Upper lobe of right lung (tissue), 1 donor: Measurements from ENCODE around the gene AZIN2. TPM values are rescaled to one million over a fixed set of nuclear protein-coding genes. Genes with fewer than 3 reads are reported as not detected.

Source experiments
- ATAC-seq: fragments of 200-7000 bp; cut with Tn5 transposase; one replicate; pipeline ENCODE4 v1.9.1; 2020; ENCODE audit warnings: mild to moderate bottlenecking, moderate library complexity
- DNase-seq: peaks from one replicate; pipeline ENCODE4 v3.0.0-alpha.2; 2020
- H3K27ac ChIP-seq: fragments of 200-600 bp; one replicate; pipeline ENCODE4 v1.8.0; 2022
- H3K27me3 ChIP-seq: fragments of 200-600 bp; one replicate; pipeline ENCODE4 v1.8.0; 2022; ENCODE audit warnings: mild to moderate bottlenecking
- H3K36me3 ChIP-seq: fragments of 200-600 bp; one replicate; pipeline ENCODE4 v1.8.0; 2022
- H3K4me1 ChIP-seq: fragments of 200-600 bp; one replicate; pipeline ENCODE4 v1.8.0; 2022
- H3K4me3 ChIP-seq: fragments of 200-600 bp; one replicate; pipeline ENCODE4 v1.8.0; 2022; ENCODE audit warnings: mild to moderate bottlenecking
- H3K9me3 ChIP-seq: fragments of 200-600 bp; one replicate; pipeline ENCODE4 v1.8.0; 2022
- CTCF ChIP-seq: fragments of 200-600 bp; IDR thresholded peaks from one replicate; pipeline ENCODE4 v1.8.0; 2022; ENCODE audit warnings: antibody characterized with exemption
- intact Hi-C: fragments of 100-400 bp; cut with DNase I; formaldehyde crosslinking; loops from one replicate; pipeline ENCODE4 v1.11.0; 2022
- total RNA-seq: library from RNA; stranded (reverse); fragmentation: NEBNext Ultra II Directional; extraction: Animal tissue kit (Norgen Biotek cat#: 25700); gene quantifications from one replicate; pipeline ENCODE4 v1.2.1, GENCODE V29; 2021
- donor health status: DM: no; HTN: yes; CAD: no; lungs with severe emphysema.

AZIN2 gene
- total RNA-seq, 1 donor from 2014 or later, result 2.3 TPM

- Histone ChIP-seq H3K27ac (no peak overlapping the region), H3K4me3 (no peak overlapping the region), H3K9me3 (no peaks in the 10 kb centered on the region), H3K4me1 (no peaks in the 10 kb centered on the region), H3K36me3 (no peaks in the 10 kb centered on the region), H3K27me3 (no peaks in the 10 kb centered on the region)
- TF ChIP-seq CTCF, result no peak
- ATAC-seq (no peak), DNase-seq (no peak)
- intact Hi-C loops, result no loop called here
Observed at GRCh38 chr1:33092438-33092837, 11.5 kb downstream of the AZIN2 start.

GRCh38 chr1:33093004-33093403, 12.1 kb downstream of the AZIN2 start:
- Histone ChIP-seq H3K36me3 (no peaks in the 10 kb centered on the region), H3K4me1 (no peaks in the 10 kb centered on the region), H3K27ac (no peak overlapping the region), H3K4me3 (no peak overlapping the region), H3K9me3 (no peaks in the 10 kb centered on the region), H3K27me3 (no peaks in the 10 kb centered on the region)
- no peak for DNase-seq
- intact Hi-C loops, result no loop called here
- no peak for ATAC-seq
- no peak for TF ChIP-seq CTCF

GRCh38 chr1:33094486-33094885, 13.5 kb downstream of the AZIN2 start:
- H3K27ac ChIP-seq, result no peak overlapping the region
- intact Hi-C loops, result no loop called here
- TF ChIP-seq CTCF, result no peak
- no peak overlapping the region for H3K4me3 ChIP-seq
- H3K36me3 ChIP-seq, result no peaks in the 10 kb centered on the region
- H3K4me1 ChIP-seq, result peaks cover 5% of the 10 kb centered on the region
- DNase-seq (no peak), ATAC-seq (no peak)
- H3K27me3 ChIP-seq, result no peaks in the 10 kb centered on the region
- H3K9me3 ChIP-seq, result no peaks in the 10 kb centered on the region

GRCh38 chr1:33094971-33095604, 14.1 kb downstream of the AZIN2 start:
- H3K27me3 ChIP-seq, result no peaks in the 10 kb centered on the region
- no peaks in the 10 kb centered on the region for H3K9me3 ChIP-seq
- no peaks in the 10 kb centered on the region for H3K36me3 ChIP-seq
- H3K4me1 ChIP-seq, result peaks cover 9% of the 10 kb centered on the region
- no peak overlapping the region for H3K27ac ChIP-seq
- ATAC-seq (peak; percentile 59), DNase-seq (no peak)
- peak; percentile 99 for TF ChIP-seq CTCF
- intact Hi-C loops, result no loop called here
- no peak overlapping the region for H3K4me3 ChIP-seq

GRCh38 chr1:33096363-33097005, 15.5 kb downstream of the AZIN2 start:
- no peak for DNase-seq
- no peaks in the 10 kb centered on the region for H3K9me3 ChIP-seq
- intact Hi-C loops, result no loop called here
- H3K4me1 ChIP-seq, result peaks cover 11% of the 10 kb centered on the region
- no peaks in the 10 kb centered on the region for H3K36me3 ChIP-seq
- no peaks in the 10 kb centered on the region for H3K27me3 ChIP-seq
- TF ChIP-seq CTCF, result no peak
- H3K27ac ChIP-seq, result no peak overlapping the region
- H3K4me3 ChIP-seq, result no peak overlapping the region
- no peak for ATAC-seq
